ENCODE results near the gene CENPA.

GRCh38 chr2:26805241-26805676, 19.4 kb downstream of the CENPA start:
- no peak for TF ChIP-seq POLR2AphosphoS5 (IDR thresholded peaks at IDR 0.05)
- TF ChIP-seq CTCF (IDR thresholded peaks at IDR 0.05) = no peak
- TF ChIP-seq POLR2A (IDR thresholded peaks at IDR 0.05) = no peak
- no peak for TF ChIP-seq EP300 (IDR thresholded peaks at IDR 0.05)
